Activated CD4-positive, alpha-beta memory T cell treated with anti-CD3 and anti-CD28 coated beads for 36 hours (primary cell): ENCODE results near the gene DNAJC1. TPM values are rescaled to one million over a fixed set of nuclear protein-coding genes. Genes with fewer than 3 reads are reported as not detected.

Source experiments
- CTCF ChIA-PET: fragments of 350-600 bp; sonication (Branson Sonifier 250); formaldehyde crosslinking; loops from one replicate; lab custom pipeline; 2021; ENCODE audit warnings: antibody characterized with exemption, inconsistent platforms; lab: Charles Lee
- POLR2A ChIA-PET: fragments of 350-600 bp; sonication (Branson Sonifier 250); formaldehyde crosslinking; loops from one replicate; lab custom pipeline; 2021; ENCODE audit warnings: antibody characterized with exemption; lab: Charles Lee
- DNase-seq: peaks from one replicate; pipeline ENCODE4 v3.0.0-alpha.2; 2020
- H3K27ac Mint-ChIP-seq: one replicate; pipeline ENCODE4 v1.8.0; 2021; ENCODE audit warnings: mixed read lengths
- H3K27me3 Mint-ChIP-seq: one replicate; pipeline ENCODE4 v1.8.0; 2021; ENCODE audit warnings: mixed read lengths
- H3K36me3 Mint-ChIP-seq: one replicate; pipeline ENCODE4 v1.8.0; 2021; ENCODE audit warnings: mixed read lengths
- H3K4me1 Mint-ChIP-seq: one replicate; pipeline ENCODE4 v1.8.0; 2021; ENCODE audit warnings: low read depth, mixed read lengths
- H3K4me3 Mint-ChIP-seq: one replicate; pipeline ENCODE4 v1.8.0; 2021; ENCODE audit warnings: mild to moderate bottlenecking, mixed read lengths
- H3K9me3 Mint-ChIP-seq: one replicate; pipeline ENCODE4 v1.8.0; 2021; ENCODE audit warnings: mixed read lengths
- intact Hi-C: fragments of 100-400 bp; cut with micrococcal nuclease; formaldehyde crosslinking; loops from one replicate; pipeline ENCODE4 v1.15.1; 2023
- total RNA-seq, 2 experiments: library from RNA; stranded (reverse); gene quantifications; one replicate each; pipeline ENCODE4 v1.2.3, GENCODE V29; 2021

The DNAJC1 gene
- total RNA-seq, 2 experiments from 2014 or later: 24.0 to 24.8 TPM

- no peak overlapping the region for H3K4me3 Mint-ChIP-seq
- H3K27me3 Mint-ChIP-seq: no peaks in the 10 kb centered on the region
- H3K36me3 Mint-ChIP-seq: no peaks in the 10 kb centered on the region
- H3K9me3 Mint-ChIP-seq: no peaks in the 10 kb centered on the region
- CTCF ChIA-PET: interaction anchor here (0.8 to 1.2 kb wide), 2 partner anchors 1003 to 1034 kb away, joined by 3 to 4 read pairs; no protein-coding TSS in a partner anchor
- intact Hi-C loops: loop anchor here (10.0 kb wide), 1 partner anchor 209 kb away; no protein-coding TSS in a partner anchor
- POLR2A ChIA-PET: no interaction called here
- peaks cover 2% of the 10 kb centered on the region for H3K4me1 Mint-ChIP-seq
- H3K27ac Mint-ChIP-seq: no peak overlapping the region
- no peak for DNase-seq
These were observed 49.4 kb downstream of the DNAJC1 start for GRCh38 chr10:21954132-21954531.

GRCh38 chr10:21953585-21954057 is 49.9 kb downstream of the DNAJC1 start:
- ChIA-PET POLR2A (interaction anchor here (1.0 kb wide), 1 partner anchor 428 kb away, joined by 3 read pairs; no protein-coding TSS in a partner anchor), CTCF (interaction anchor here (0.7 to 1.2 kb wide), 3 partner anchors 64 to 1035 kb away, joined by 3 to 4 read pairs (median 3); no protein-coding TSS in a partner anchor)
- intact Hi-C loops: loop anchor here (1.0 to 10.0 kb wide), 3 partner anchors 209 to 675 kb away; no protein-coding TSS in a partner anchor

GRCh38 chr10:21950566-21950965 is 53.0 kb downstream of the DNAJC1 start:
- H3K4me1 Mint-ChIP-seq: peaks cover 4% of the 10 kb centered on the region
- H3K36me3 Mint-ChIP-seq: no peaks in the 10 kb centered on the region
- no peaks in the 10 kb centered on the region for H3K9me3 Mint-ChIP-seq
- POLR2A ChIA-PET: no interaction called here
- CTCF ChIA-PET: interaction anchor here (1.6 kb wide), 1 partner anchor 454 kb away, joined by 3 read pairs; no protein-coding TSS in a partner anchor
- H3K27ac Mint-ChIP-seq: no peak overlapping the region
- H3K27me3 Mint-ChIP-seq: no peaks in the 10 kb centered on the region
- intact Hi-C loops: loop anchor here (10.0 kb wide), 1 partner anchor 206 kb away; no protein-coding TSS in a partner anchor
- H3K4me3 Mint-ChIP-seq: no peak overlapping the region
- no peak for DNase-seq

More at GRCh38 chr10:21953585-21954057, 49.9 kb downstream of the DNAJC1 start:
- Mint-ChIP-seq H3K4me3 (no peak overlapping the region), H3K4me1 (peaks cover 2% of the 10 kb centered on the region), H3K27me3 (no peaks in the 10 kb centered on the region), H3K36me3 (no peaks in the 10 kb centered on the region), H3K27ac (no peak overlapping the region), H3K9me3 (no peaks in the 10 kb centered on the region)
- DNase-seq: no peak

- no peak for DNase-seq
- no peak overlapping the region for H3K4me3 Mint-ChIP-seq
- intact Hi-C loops: no loop called here
- H3K9me3 Mint-ChIP-seq: no peaks in the 10 kb centered on the region
- H3K36me3 Mint-ChIP-seq: no peaks in the 10 kb centered on the region
- no peaks in the 10 kb centered on the region for H3K27me3 Mint-ChIP-seq
- H3K27ac Mint-ChIP-seq: no peak overlapping the region
- ChIA-PET CTCF (interaction anchor here (0.6 kb wide), 1 partner anchor 31 kb away, joined by 3 read pairs; no protein-coding TSS in a partner anchor), POLR2A (no interaction called here)
- H3K4me1 Mint-ChIP-seq: peaks cover 12% of the 10 kb centered on the region
These were observed 56.6 kb downstream of the DNAJC1 start for GRCh38 chr10:21946946-21947345.

- H3K9me3 Mint-ChIP-seq: no peaks in the 10 kb centered on the region
- no peaks in the 10 kb centered on the region for H3K27me3 Mint-ChIP-seq
- no peak overlapping the region for H3K27ac Mint-ChIP-seq
- intact Hi-C loops: no loop called here
- H3K4me3 Mint-ChIP-seq: no peak overlapping the region
- CTCF ChIA-PET: no interaction called here
- H3K36me3 Mint-ChIP-seq: no peaks in the 10 kb centered on the region
- POLR2A ChIA-PET: no interaction called here
- no peak for DNase-seq
- H3K4me1 Mint-ChIP-seq: peaks cover 12% of the 10 kb centered on the region
These were observed 58.7 kb downstream of the DNAJC1 start for GRCh38 chr10:21944727-21945386.

- Mint-ChIP-seq H3K36me3 (peaks cover 4% of the 10 kb centered on the region), H3K4me3 (no peak overlapping the region), H3K4me1 (peaks cover 12% of the 10 kb centered on the region), H3K27me3 (no peaks in the 10 kb centered on the region), H3K9me3 (peaks cover 2% of the 10 kb centered on the region), H3K27ac (no peak overlapping the region)
- intact Hi-C loops: no loop called here
- no peak for DNase-seq
- ChIA-PET POLR2A (no interaction called here), CTCF (no interaction called here)
These were observed 59.8 kb downstream of the DNAJC1 start for GRCh38 chr10:21943633-21944265.

- intact Hi-C loops: no loop called here
These were observed 68.0 kb downstream of the DNAJC1 start for GRCh38 chr10:21935439-21936023.

GRCh38 chr10:21934307-21934706 is 69.2 kb downstream of the DNAJC1 start:
- H3K27ac Mint-ChIP-seq: no peak overlapping the region
- no peaks in the 10 kb centered on the region for H3K4me1 Mint-ChIP-seq
- H3K27me3 Mint-ChIP-seq: no peaks in the 10 kb centered on the region
- intact Hi-C loops: no loop called here
- H3K4me3 Mint-ChIP-seq: no peak overlapping the region
- DNase-seq: no peak
- ChIA-PET POLR2A (no interaction called here), CTCF (no interaction called here)
- H3K36me3 Mint-ChIP-seq: peaks cover 27% of the 10 kb centered on the region
- peaks cover 22% of the 10 kb centered on the region for H3K9me3 Mint-ChIP-seq

More at GRCh38 chr10:21935439-21936023, 68.0 kb downstream of the DNAJC1 start:
- CTCF ChIA-PET: no interaction called here
- Mint-ChIP-seq H3K27ac (no peak overlapping the region), H3K36me3 (peaks cover 27% of the 10 kb centered on the region), H3K27me3 (no peaks in the 10 kb centered on the region), H3K4me3 (no peak overlapping the region), H3K4me1 (no peaks in the 10 kb centered on the region), H3K9me3 (peaks cover 22% of the 10 kb centered on the region)
- DNase-seq: no peak
- POLR2A ChIA-PET: no interaction called here

- intact Hi-C loops: no loop called here
- H3K4me3 Mint-ChIP-seq: no peak overlapping the region
- no peak for DNase-seq
- CTCF ChIA-PET: no interaction called here
- no peaks in the 10 kb centered on the region for H3K4me1 Mint-ChIP-seq
- POLR2A ChIA-PET: no interaction called here
- H3K27ac Mint-ChIP-seq: no peak overlapping the region
- no peaks in the 10 kb centered on the region for H3K9me3 Mint-ChIP-seq
- H3K27me3 Mint-ChIP-seq: no peaks in the 10 kb centered on the region
- H3K36me3 Mint-ChIP-seq: no peaks in the 10 kb centered on the region
These were observed 74.5 kb downstream of the DNAJC1 start for GRCh38 chr10:21929070-21929469.

- H3K4me3 Mint-ChIP-seq: no peak overlapping the region
- POLR2A ChIA-PET: no interaction called here
- H3K27ac Mint-ChIP-seq: no peak overlapping the region
- H3K36me3 Mint-ChIP-seq: no peaks in the 10 kb centered on the region
- H3K4me1 Mint-ChIP-seq: no peaks in the 10 kb centered on the region
- intact Hi-C loops: no loop called here
- DNase-seq: no peak
- CTCF ChIA-PET: no interaction called here
- no peaks in the 10 kb centered on the region for H3K27me3 Mint-ChIP-seq
- H3K9me3 Mint-ChIP-seq: no peaks in the 10 kb centered on the region
These were observed 75.7 kb downstream of the DNAJC1 start for GRCh38 chr10:21927631-21928353.

- H3K9me3 Mint-ChIP-seq: no peaks in the 10 kb centered on the region
- no peaks in the 10 kb centered on the region for H3K27me3 Mint-ChIP-seq
- intact Hi-C loops: no loop called here
- no peak overlapping the region for H3K27ac Mint-ChIP-seq
- H3K36me3 Mint-ChIP-seq: no peaks in the 10 kb centered on the region
- ChIA-PET POLR2A (no interaction called here), CTCF (interaction anchor here (1.2 kb wide), 1 partner anchor 430 kb away, joined by 3 read pairs; no protein-coding TSS in a partner anchor)
- H3K4me1 Mint-ChIP-seq: no peaks in the 10 kb centered on the region
- DNase-seq: no peak
- H3K4me3 Mint-ChIP-seq: no peak overlapping the region
These were observed 76.6 kb downstream of the DNAJC1 start for GRCh38 chr10:21926949-21927348.
